Tibial artery (tissue), 4 donors: ENCODE measurements around the gene NUDT14.

Experiments used
- DNase-seq, 2 donors: peaks; one replicate each; pipeline ENCODE4 v3.0.0-alpha.2; 2019
- H3K27ac ChIP-seq, 2 donors: fragments of 200-600 bp; sonication (generic) in 1 of 2; 1 replicate in 1 of 2; 2 replicates in 1 of 2; pipeline ENCODE4 v1.5.1; 2018 to 2019; ENCODE audit warnings: mild to moderate bottlenecking in 1 of 2
- H3K27me3 ChIP-seq, 2 donors: fragments of 200-600 bp; sonication (generic) in 1 of 2; one replicate each; pipeline versions ENCODE4 v1.5.1 to v1.6.0; 2016 to 2019
- H3K36me3 ChIP-seq, 3 donors: fragments of 200-600 bp; sonication (generic) in 2 of 3; one replicate each; pipeline ENCODE4 v1.5.1; 2016 to 2019; ENCODE audit warnings: mild to moderate bottlenecking in 2 of 3
- H3K4me1 ChIP-seq, 4 donors: fragments of 200-600 bp; sonication (generic) in 2 of 4; 1 replicate in 3 of 4; 2 replicates in 1 of 4; pipeline ENCODE4 v1.5.1; 2016 to 2019
- H3K4me3 ChIP-seq, 2 donors: fragments of 200-600 bp; sonication (generic) in 1 of 2; 1 replicate in 1 of 2; 2 replicates in 1 of 2; pipeline ENCODE4 v1.5.1; 2018 to 2019; ENCODE audit warnings: mild to moderate bottlenecking in 2 of 2
- H3K9me3 ChIP-seq, 3 donors: fragments of 200-600 bp; sonication (generic) in 1 of 3; one replicate each; pipeline ENCODE4 v1.5.1; 2016 to 2019
- intact Hi-C: fragments of 100-400 bp; cut with DNase I; formaldehyde crosslinking; loops from one replicate; pipeline ENCODE4 v1.15.0; 2023; ENCODE audit warnings: low total_unique reads
- TF ChIP-seq, protein P1 (sequence below), 2 experiments: fragments of 200-600 bp in 1 of 2; fragments of 450-650 bp in 1 of 2; IDR thresholded peaks; one replicate each; pipeline ENCODE4 v1.5.1; 2017 to 2019; ENCODE audit warnings: antibody characterized with exemption in 2 of 2, mild to moderate bottlenecking in 1 of 2, moderate library complexity in 1 of 2

NUDT14 gene

GRCh38 chr14:105204206-105204930, 23.3 kb upstream of the NUDT14 start:
- Histone ChIP-seq H3K9me3 (no peaks in the 10 kb centered on the region), H3K4me3 (no peak overlapping the region), H3K27me3 (peaks cover 0 to 39% of the 10 kb centered on the region in 2 donors), H3K4me1 (peaks cover 0 to 50% (median 30%) of the 10 kb centered on the region in 4 donors), H3K36me3 (peaks cover 0 to 10% (median 2%) of the 10 kb centered on the region in 3 donors), H3K27ac (no peak overlapping the region)
- DNase-seq = no peak
- intact Hi-C loops = no loop called here
- TF ChIP-seq, protein P1, sequence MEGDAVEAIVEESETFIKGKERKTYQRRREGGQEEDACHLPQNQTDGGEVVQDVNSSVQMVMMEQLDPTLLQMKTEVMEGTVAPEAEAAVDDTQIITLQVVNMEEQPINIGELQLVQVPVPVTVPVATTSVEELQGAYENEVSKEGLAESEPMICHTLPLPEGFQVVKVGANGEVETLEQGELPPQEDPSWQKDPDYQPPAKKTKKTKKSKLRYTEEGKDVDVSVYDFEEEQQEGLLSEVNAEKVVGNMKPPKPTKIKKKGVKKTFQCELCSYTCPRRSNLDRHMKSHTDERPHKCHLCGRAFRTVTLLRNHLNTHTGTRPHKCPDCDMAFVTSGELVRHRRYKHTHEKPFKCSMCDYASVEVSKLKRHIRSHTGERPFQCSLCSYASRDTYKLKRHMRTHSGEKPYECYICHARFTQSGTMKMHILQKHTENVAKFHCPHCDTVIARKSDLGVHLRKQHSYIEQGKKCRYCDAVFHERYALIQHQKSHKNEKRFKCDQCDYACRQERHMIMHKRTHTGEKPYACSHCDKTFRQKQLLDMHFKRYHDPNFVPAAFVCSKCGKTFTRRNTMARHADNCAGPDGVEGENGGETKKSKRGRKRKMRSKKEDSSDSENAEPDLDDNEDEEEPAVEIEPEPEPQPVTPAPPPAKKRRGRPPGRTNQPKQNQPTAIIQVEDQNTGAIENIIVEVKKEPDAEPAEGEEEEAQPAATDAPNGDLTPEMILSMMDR (IDR thresholded peaks at IDR 0.05) = no peak

DNA sequence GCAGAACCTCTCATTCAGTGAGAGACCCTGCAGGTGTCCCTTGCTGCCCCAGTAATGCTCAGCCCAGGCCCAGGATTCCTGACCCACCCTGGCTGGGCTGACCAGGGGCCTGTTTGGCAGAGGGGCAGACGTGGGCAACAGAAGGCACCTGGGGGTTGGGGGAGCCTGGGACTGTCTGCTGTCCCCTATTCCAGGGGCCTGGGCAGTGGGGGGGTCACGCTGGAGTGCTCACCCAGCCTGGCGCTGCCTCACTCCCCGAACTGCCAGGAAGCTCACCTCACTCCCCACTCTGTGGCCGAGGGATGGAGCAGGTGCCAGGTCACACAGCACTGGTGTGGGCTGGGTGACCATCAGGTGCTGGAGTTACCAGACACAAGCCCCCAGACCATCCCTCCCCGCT, 22.6 kb upstream of the NUDT14 start:
- intact Hi-C loops = no loop called here
- Histone ChIP-seq H3K4me1 (peaks cover 0 to 50% (median 30%) of the 10 kb centered on the region in 4 donors), H3K27ac (no peak overlapping the region), H3K9me3 (no peaks in the 10 kb centered on the region), H3K36me3 (peaks cover 0 to 3% (median 0%) of the 10 kb centered on the region in 3 donors), H3K27me3 (peaks cover 0 to 45% of the 10 kb centered on the region in 2 donors), H3K4me3 (no peak overlapping the region)
- DNase-seq = no peak
- TF ChIP-seq, protein P1 (IDR thresholded peaks at IDR 0.05) = no peak

DNA sequence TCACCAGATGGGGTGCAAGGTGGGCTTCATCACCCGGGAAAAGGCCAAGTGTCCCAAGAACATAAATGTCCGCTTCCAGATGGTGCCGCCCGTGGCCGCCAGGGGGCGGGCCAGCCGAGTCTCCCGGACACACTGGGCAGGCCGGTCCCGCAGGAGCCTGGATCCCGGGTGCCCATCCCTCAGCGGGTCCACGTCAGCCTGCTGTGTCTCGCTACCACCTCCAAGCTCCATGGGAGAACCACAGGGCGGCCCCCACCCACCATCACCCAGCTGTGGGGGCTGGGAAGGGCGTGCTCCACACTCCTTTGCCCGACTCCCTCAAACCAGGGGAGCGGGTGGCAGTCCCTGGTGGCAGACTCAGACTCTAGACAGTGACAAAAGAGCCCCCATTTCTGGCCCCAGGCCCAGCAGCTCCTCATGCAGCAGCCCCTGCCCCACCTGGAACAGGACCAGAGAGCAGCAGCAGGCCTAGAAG, 22.0 kb upstream of the NUDT14 start:
- intact Hi-C loops = no loop called here
- peaks cover 0 to 50% (median 30%) of the 10 kb centered on the region in 4 donors for H3K4me1 ChIP-seq
- no peak overlapping the region for H3K27ac ChIP-seq
- H3K9me3 ChIP-seq = no peaks in the 10 kb centered on the region
- TF ChIP-seq, protein P1 (IDR thresholded peaks at IDR 0.05) = peak; percentile 89 to 95
- H3K27me3 ChIP-seq = peaks cover 0 to 51% of the 10 kb centered on the region in 2 donors
- no peaks in the 10 kb centered on the region for H3K36me3 ChIP-seq
- H3K4me3 ChIP-seq = no peak overlapping the region
- peak; percentile 73 to 84 for DNase-seq

- TF ChIP-seq, protein P1 (IDR thresholded peaks at IDR 0.05) = no peak
Measured at GRCh38 chr14:105201925-105202513, 20.9 kb upstream of the NUDT14 start.

GRCh38 chr14:105201156-105201924, 20.2 kb upstream of the NUDT14 start:
- Histone ChIP-seq H3K27me3 (peaks cover 0 to 69% of the 10 kb centered on the region in 2 donors), H3K27ac (no peak overlapping the region)

More at GRCh38 chr14:105201925-105202513, 20.9 kb upstream of the NUDT14 start:
- intact Hi-C loops = loop anchor here (2.0 kb wide), 1 partner anchor 149 kb away; no protein-coding TSS in a partner anchor
- peaks cover 0 to 62% of the 10 kb centered on the region in 2 donors for H3K27me3 ChIP-seq
- no peak overlapping the region for H3K4me3 ChIP-seq
- peaks cover 0 to 57% (median 33%) of the 10 kb centered on the region in 4 donors for H3K4me1 ChIP-seq
- DNase-seq = no peak
- H3K36me3 ChIP-seq = no peaks in the 10 kb centered on the region
- H3K9me3 ChIP-seq = no peaks in the 10 kb centered on the region
- H3K27ac ChIP-seq = no peak overlapping the region

More at GRCh38 chr14:105201156-105201924, 20.2 kb upstream of the NUDT14 start:
- no peak for DNase-seq
- Histone ChIP-seq H3K4me3 (no peak overlapping the region), H3K9me3 (no peaks in the 10 kb centered on the region), H3K4me1 (peaks cover 0 to 64% (median 37%) of the 10 kb centered on the region in 4 donors), H3K36me3 (no peaks in the 10 kb centered on the region)
- TF ChIP-seq, protein P1 (IDR thresholded peaks at IDR 0.05) = no peak
- intact Hi-C loops = loop anchor here (2.0 kb wide), 1 partner anchor 149 kb away; no protein-coding TSS in a partner anchor
